ENCODE data around the gene SPATA4. TPM values are rescaled to one million over a fixed set of nuclear protein-coding genes. Genes with fewer than 3 reads are reported as not detected.
"Not testable (repeated sequence)": the region's sequence is repeated elsewhere in the genome, so short reads cannot be mapped to it uniquely, and the experiment has no call there.

The SPATA4 gene
- total and polyA plus RNA-seq, 2 experiments from 2014 or later, result not detected

DNA sequence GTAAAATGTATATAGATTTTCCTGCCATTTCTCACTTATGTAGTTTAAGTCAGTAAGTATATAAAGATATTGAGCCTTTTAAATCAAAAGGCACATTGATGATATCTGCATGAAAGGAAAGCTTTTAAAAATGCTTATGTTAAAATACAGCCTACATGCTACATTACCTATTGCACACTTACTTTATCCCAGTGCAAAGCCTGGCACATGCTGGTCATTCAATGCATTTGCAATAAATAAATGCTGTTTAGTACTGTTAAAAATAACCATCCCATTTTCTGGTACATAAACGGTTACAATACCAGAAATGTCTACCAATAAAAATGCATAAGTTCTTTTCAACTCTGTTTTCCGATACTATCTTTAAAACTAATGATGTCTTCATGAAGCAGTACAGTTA is 22.1 kb upstream of the SPATA4 start:
- Histone ChIP-seq H3K4me1 (ENCODE audit: insufficient read depth) (no peaks in the 10 kb centered on the region), H3K27me3 (no peaks in the 10 kb centered on the region), H3K4me3 (no peak overlapping the region), H3K4me2 (no peak overlapping the region), H3K79me2 (no peaks in the 10 kb centered on the region), H3K27ac (no peak overlapping the region), H3K36me3 (replicated peaks; ENCODE audit: insufficient read depth, low read depth) (no peaks in the 10 kb centered on the region), H4K20me1 (ENCODE audit: insufficient read depth, poor library complexity, severe bottlenecking) (no peaks in the 10 kb centered on the region), H3K9me3 (ENCODE audit: low read depth) (no peaks in the 10 kb centered on the region), H3K9me2 (replicated peaks; ENCODE audit: insufficient read depth) (no peaks in the 10 kb centered on the region), H2AFZ (no peak overlapping the region)
- DNase-seq (ENCODE audit: low spot score), result no peak
- TF ChIP-seq EZH2 (IDR thresholded peaks at IDR 0.05; ENCODE audit: borderline replicate concordance) (no peak), EZH2phosphoT487 (IDR thresholded peaks at IDR 0.05; ENCODE audit: low read depth, severe bottlenecking, unreplicated experiment) (no peak)
- TF ChIP-seq, protein P1, sequence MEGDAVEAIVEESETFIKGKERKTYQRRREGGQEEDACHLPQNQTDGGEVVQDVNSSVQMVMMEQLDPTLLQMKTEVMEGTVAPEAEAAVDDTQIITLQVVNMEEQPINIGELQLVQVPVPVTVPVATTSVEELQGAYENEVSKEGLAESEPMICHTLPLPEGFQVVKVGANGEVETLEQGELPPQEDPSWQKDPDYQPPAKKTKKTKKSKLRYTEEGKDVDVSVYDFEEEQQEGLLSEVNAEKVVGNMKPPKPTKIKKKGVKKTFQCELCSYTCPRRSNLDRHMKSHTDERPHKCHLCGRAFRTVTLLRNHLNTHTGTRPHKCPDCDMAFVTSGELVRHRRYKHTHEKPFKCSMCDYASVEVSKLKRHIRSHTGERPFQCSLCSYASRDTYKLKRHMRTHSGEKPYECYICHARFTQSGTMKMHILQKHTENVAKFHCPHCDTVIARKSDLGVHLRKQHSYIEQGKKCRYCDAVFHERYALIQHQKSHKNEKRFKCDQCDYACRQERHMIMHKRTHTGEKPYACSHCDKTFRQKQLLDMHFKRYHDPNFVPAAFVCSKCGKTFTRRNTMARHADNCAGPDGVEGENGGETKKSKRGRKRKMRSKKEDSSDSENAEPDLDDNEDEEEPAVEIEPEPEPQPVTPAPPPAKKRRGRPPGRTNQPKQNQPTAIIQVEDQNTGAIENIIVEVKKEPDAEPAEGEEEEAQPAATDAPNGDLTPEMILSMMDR (IDR thresholded peaks at IDR 0.05; ENCODE audit: poor library complexity), result no peak
- WGBS (ENCODE audit: low lambda C conversion rate, missing lambda C conversion rate), result 79% methylated on average over 2 of the region's 2 CpGs

DNA sequence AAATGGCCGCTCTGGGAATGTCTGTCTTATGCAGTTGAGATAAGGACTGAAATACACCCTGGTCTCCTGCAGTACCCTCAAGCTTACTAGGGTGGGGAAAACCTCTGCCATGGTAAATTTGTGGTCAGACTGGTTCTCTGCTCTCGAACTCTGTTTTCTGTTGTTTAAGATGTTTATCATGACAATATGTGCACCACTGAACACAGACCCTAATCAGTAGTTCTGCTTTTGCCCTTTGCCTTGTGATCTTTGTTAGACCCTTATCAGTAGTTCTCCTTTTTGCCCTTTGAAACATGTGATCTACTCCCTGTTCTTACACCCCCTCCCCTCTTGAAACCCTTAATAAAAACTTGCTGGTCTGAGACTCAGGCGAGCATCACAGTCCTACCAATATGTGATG is 17.0 kb upstream of the SPATA4 start:
- not testable (repeated sequence) for H4K20me1 ChIP-seq (ENCODE audit: insufficient read depth, poor library complexity, severe bottlenecking); H3K27ac ChIP-seq; DNase-seq (ENCODE audit: low spot score); H3K9me2 ChIP-seq (replicated peaks; ENCODE audit: insufficient read depth); H3K36me3 ChIP-seq (replicated peaks; ENCODE audit: insufficient read depth, low read depth); H3K4me2 ChIP-seq; H2AFZ ChIP-seq; H3K27me3 ChIP-seq; H3K4me1 ChIP-seq (ENCODE audit: insufficient read depth); H3K9me3 ChIP-seq (ENCODE audit: low read depth); H3K4me3 ChIP-seq; H3K79me2 ChIP-seq
- 49% methylated on average over 3 of the region's 3 CpGs for WGBS (ENCODE audit: low lambda C conversion rate, missing lambda C conversion rate)

DNA sequence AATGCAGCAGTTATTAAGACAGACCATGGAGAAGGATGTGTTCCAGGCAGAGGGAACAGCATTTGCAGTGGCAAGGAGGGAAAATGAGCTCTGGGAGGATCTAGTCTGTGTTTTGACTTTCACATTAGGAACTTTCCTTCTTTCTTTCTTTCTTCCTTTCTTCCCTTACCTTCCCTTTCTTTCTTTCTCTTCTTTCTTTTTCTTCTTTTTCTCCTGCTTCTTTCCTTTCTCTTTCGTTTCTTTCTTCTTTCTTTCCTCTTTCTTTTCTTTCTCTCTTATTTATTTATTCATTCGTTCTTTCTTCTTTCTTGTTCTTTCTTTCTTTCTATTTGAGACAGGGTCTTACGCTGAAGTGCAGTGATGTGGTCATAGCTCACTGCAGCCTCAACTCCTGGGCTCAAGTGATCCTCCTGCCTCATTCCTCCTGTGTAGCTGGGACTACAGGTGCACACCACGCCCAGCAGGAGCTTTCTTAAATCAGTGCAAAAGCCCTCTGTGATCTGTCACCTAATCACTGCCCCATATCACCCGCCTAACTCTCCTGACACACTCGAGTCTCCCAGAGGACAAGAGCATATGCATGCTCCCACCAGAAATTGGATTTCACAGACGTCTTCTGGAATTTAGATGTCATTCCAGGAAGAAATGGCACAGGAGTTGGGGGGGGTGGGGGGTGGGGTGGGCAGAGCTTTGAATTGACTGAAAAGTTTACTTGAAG is 15.4 kb upstream of the SPATA4 start:
- Histone ChIP-seq H3K36me3 (replicated peaks; ENCODE audit: insufficient read depth, low read depth) (no peaks in the 10 kb centered on the region), H3K79me2 (no peaks in the 10 kb centered on the region), H3K4me3 (no peak overlapping the region), H3K27ac (no peak overlapping the region), H2AFZ (no peak overlapping the region), H3K4me2 (no peak overlapping the region), H4K20me1 (ENCODE audit: insufficient read depth, poor library complexity, severe bottlenecking) (no peaks in the 10 kb centered on the region), H3K27me3 (no peaks in the 10 kb centered on the region), H3K9me2 (replicated peaks; ENCODE audit: insufficient read depth) (no peaks in the 10 kb centered on the region), H3K4me1 (ENCODE audit: insufficient read depth) (no peaks in the 10 kb centered on the region), H3K9me3 (ENCODE audit: low read depth) (no peaks in the 10 kb centered on the region)
- DNase-seq (ENCODE audit: low spot score), result no peak
- TF ChIP-seq EZH2phosphoT487 (IDR thresholded peaks at IDR 0.05; ENCODE audit: low read depth, severe bottlenecking, unreplicated experiment) (no peak), EZH2 (IDR thresholded peaks at IDR 0.05; ENCODE audit: borderline replicate concordance) (no peak)
- TF ChIP-seq, protein P1 (IDR thresholded peaks at IDR 0.05; ENCODE audit: poor library complexity), result no peak
- WGBS (ENCODE audit: low lambda C conversion rate, missing lambda C conversion rate), result 79% methylated on average over 6 of the region's 7 CpGs

DNA sequence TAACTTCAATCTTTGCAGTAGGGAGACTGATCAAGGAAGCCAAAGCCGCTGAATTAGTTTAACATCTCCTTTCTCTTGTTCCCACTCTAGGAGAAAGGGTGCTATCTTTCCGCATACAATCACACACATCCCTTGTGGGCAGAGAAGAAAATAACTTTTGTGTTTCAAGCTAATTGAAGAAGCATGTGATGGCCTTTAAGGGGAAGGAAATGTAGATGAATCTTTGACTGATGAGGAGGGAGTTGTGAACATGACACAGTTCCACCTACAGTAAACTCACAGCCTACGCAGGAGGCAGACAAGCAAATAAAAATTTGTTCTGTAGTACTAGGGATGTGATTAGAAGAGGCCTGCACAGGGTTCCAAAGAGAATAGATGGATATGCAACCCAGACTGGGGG is 14.7 kb upstream of the SPATA4 start:
- no peak overlapping the region for H3K4me2 ChIP-seq
- H3K27me3 ChIP-seq, result no peaks in the 10 kb centered on the region
- no peak overlapping the region for H3K27ac ChIP-seq
- no peaks in the 10 kb centered on the region for H3K36me3 ChIP-seq (replicated peaks; ENCODE audit: insufficient read depth, low read depth)
- TF ChIP-seq EZH2 (IDR thresholded peaks at IDR 0.05; ENCODE audit: borderline replicate concordance), result no peak
- no peak for TF ChIP-seq EZH2phosphoT487 (IDR thresholded peaks at IDR 0.05; ENCODE audit: low read depth, severe bottlenecking, unreplicated experiment)
- H2AFZ ChIP-seq, result no peak overlapping the region
- H4K20me1 ChIP-seq (ENCODE audit: insufficient read depth, poor library complexity, severe bottlenecking), result no peaks in the 10 kb centered on the region
- no peaks in the 10 kb centered on the region for H3K9me2 ChIP-seq (replicated peaks; ENCODE audit: insufficient read depth)
- no peak overlapping the region for H3K4me3 ChIP-seq
- H3K9me3 ChIP-seq (ENCODE audit: low read depth), result no peaks in the 10 kb centered on the region
- no peaks in the 10 kb centered on the region for H3K4me1 ChIP-seq (ENCODE audit: insufficient read depth)
- WGBS (ENCODE audit: low lambda C conversion rate, missing lambda C conversion rate), result 89% methylated on average over 3 of the region's 3 CpGs
- H3K79me2 ChIP-seq, result no peaks in the 10 kb centered on the region
- DNase-seq (ENCODE audit: low spot score), result no peak

Measured in hepatocyte (in vitro differentiated cells).